Measurements from ENCODE around the gene LMAN2L. TPM values are rescaled to one million over a fixed set of nuclear protein-coding genes. Genes with fewer than 3 reads are reported as not detected.

The LMAN2L gene
- total and polyA plus RNA-seq, 8 donors = 1.4 to 17.1 (median 6.0) TPM

DNA sequence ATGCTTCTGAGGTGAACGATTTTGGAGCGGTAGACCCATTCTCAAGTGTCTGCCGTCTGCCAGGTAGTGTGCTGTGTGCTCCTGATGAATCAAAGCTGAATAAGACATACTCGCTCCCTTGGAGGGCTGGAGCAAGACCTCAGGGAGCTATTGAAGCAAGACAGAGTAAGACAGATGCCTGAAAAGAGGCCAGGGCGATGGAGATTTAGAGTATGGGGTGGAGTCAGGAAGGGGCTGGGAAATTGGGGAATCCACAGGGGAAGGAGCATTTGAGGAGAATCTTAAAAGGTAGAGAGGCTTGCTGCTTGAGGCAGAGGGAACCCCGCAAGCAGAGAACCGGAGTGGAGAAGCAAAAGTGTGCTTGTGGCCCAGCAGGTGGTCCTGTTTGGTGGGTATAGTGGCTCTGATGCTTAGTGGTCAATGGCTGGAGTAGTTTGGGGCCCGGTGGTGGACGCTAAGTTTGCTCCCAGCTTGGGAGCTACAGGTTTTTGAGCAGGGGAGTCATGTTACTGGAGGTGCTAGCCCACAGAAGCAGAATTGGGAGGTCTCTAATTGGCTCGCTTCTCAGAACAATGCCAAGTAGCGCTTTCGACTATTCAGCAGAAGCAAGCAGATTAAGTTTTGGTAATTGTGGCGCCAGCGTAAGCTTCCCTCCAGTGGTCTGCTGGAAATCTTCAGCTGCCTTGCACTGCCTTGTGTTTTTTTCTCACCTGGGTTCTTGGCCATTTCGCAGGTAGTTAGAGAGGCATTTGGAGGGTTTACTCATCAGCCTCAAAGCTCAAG, 22.9 kb upstream of the LMAN2L start:
- H3K4me3 ChIP-seq = peak overlapping the region; percentile 60 to 77 (median 71)
- H3K4me1 ChIP-seq = peaks cover 42 to 80% (median 72%) of the 10 kb centered on the region in 4 donors
- 24 to 33% (median 28%) methylated on average over 15 of the region's 15 CpGs for WGBS, 5 donors
- peak overlapping the region; percentile 3 to 72 (median 62) for H3K27ac ChIP-seq
- peaks cover 0 to 4% (median 0%) of the 10 kb centered on the region in 4 donors for H3K36me3 ChIP-seq
- no peaks in the 10 kb centered on the region for H3K9me3 ChIP-seq
- intact Hi-C loops (cut with DNase I; ENCODE audit: low total_unique reads) = no loop called here
- H3K27me3 ChIP-seq = no peaks in the 10 kb centered on the region
- peak in 1 of 2 donors; percentile 51 for DNase-seq
- no peak for TF ChIP-seq EP300 (IDR thresholded peaks at IDR 0.05)
- no peak for TF ChIP-seq POLR2A (IDR thresholded peaks at IDR 0.05)
- TF ChIP-seq CTCF (IDR thresholded peaks at IDR 0.05) = no peak
- TF ChIP-seq POLR2AphosphoS5 (IDR thresholded peaks at IDR 0.05) = no peak

GRCh38 chr2:96760986-96761832, 21.3 kb upstream of the LMAN2L start:
- H3K27me3 ChIP-seq = no peaks in the 10 kb centered on the region
- DNase-seq = peak in 1 of 2 donors; percentile 43
- TF ChIP-seq POLR2AphosphoS5 (IDR thresholded peaks at IDR 0.05) (no peak), CTCF (IDR thresholded peaks at IDR 0.05) (peak in 5 of 7 experiments; percentile 24 to 63 (median 26))
- no peaks in the 10 kb centered on the region for H3K9me3 ChIP-seq
- 16 to 45% (median 24%) methylated on average over 29 to 59 of the region's 59 CpGs for WGBS, 5 donors
- intact Hi-C loops (cut with DNase I; ENCODE audit: low total_unique reads) = no loop called here
- no peaks in the 10 kb centered on the region for H3K36me3 ChIP-seq
- H3K27ac ChIP-seq = peak overlapping the region; percentile 80 to 90 (median 88)
- H3K4me1 ChIP-seq = peaks cover 42 to 65% (median 60%) of the 10 kb centered on the region in 4 donors
- H3K4me3 ChIP-seq = peak overlapping the region; percentile 60 to 77 (median 71)

DNA sequence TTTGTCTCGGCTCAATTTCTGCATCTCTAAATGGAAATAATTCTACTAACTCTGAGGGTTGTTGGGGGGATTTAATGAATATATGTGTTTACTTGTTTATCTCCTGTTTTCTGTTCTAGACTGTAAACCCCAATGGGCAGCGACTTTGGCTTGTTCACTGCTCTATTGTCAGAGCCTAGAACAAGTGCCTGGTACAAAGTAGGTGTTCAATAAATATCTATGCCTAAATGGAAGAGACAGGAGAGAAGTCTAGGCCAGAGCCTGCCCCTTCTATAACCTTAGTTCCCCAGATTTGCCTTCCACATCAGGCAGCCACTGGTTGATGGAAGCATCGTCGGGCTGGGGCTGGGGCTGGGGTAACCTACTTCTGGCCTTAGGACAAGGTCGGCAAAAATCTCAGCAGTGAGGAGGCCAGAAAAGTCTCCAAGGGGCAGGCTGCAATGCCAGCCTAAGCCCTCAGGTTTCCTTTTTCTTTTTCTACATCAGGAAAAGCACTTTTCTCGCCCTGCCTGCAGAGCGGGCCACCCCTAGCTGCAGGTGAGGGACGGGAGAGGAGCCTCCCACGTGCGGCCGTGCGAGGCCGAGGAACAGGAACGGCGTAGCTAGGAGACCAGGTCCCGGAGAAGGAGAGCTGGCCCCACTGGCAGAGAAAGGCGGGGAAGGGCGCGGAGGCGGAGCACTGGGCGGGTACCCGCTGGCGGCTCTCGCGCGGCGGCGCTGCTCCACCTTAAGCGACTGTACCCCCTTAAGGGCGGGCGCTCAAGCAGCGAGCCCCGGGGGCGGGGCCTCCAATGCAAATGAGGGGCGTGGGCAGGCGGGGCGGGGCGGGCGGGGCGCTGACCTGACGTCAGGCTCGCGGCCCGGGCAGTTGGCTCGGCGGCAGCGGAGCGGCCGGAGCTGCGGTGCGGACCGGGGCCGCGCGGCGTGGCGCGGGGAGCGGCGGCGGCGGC, 20.4 kb upstream of the LMAN2L start, which contains the start of gene CNNM4:
CNNM4 (plus strand) TSS at position 867 of the 950 bp plus-strand sequence. CDS start 98 bp downstream, outside the sequence.
- H3K9me3 ChIP-seq = no peaks in the 10 kb centered on the region
- H3K27ac ChIP-seq = peak within 1 kb of the TSS; percentile 80 to 90 (median 88)
- intact Hi-C loops (cut with DNase I; ENCODE audit: low total_unique reads) = no loop called here
- DNase-seq = peak; percentile 97 to 98
- no peaks in the 10 kb centered on the region for H3K27me3 ChIP-seq
- TF ChIP-seq POLR2AphosphoS5 (IDR thresholded peaks at IDR 0.05) (peak in 2 of 3 donors; percentile 64 to 86), POLR2A (IDR thresholded peaks at IDR 0.05) (no peak), CTCF (IDR thresholded peaks at IDR 0.05) (peak in 1 of 7 experiments; percentile 36), EP300 (IDR thresholded peaks at IDR 0.05) (no peak)
- peaks cover 42 to 60% (median 56%) of the 10 kb centered on the region in 4 donors for H3K4me1 ChIP-seq
- H3K4me3 ChIP-seq = peak within 1 kb of the TSS; percentile 60 to 77 (median 71)
- H3K36me3 ChIP-seq = no peaks in the 10 kb centered on the region
- 5 to 22% (median 8%) methylated on average over 14 to 62 of the region's 62 CpGs for WGBS, 5 donors
